Activated CD8-positive, alpha-beta memory T cell treated with anti-CD3 and anti-CD28 coated beads for 48 hours (primary cell): Measurements from ENCODE around the gene PPIP5K1.

Source experiments
- DNase-seq, 3 experiments: peaks; one replicate each; pipeline ENCODE4 v3.0.0-alpha.2; 2020; ENCODE audit warnings: low read depth in 2 of 3, low spot score in 2 of 3

Gene PPIP5K1

GRCh38 chr15:43492673-43493601 lies 97.1 kb downstream of the PPIP5K1 start, which contains the start of gene TP53BP1:
TP53BP1 (minus strand) TSS chr15:43493156; CDS start chr15:43493043, 113 bp downstream.
- peak; percentile 76 to 86 (median 84) for DNase-seq

- DNase-seq = no peak
Measured at GRCh38 chr15:43492266-43492665, 97.7 kb downstream of the PPIP5K1 start.

- DNase-seq = no peak
Measured at GRCh38 chr15:43489191-43489590, 100.8 kb downstream of the PPIP5K1 start.

- DNase-seq = no peak
Measured at GRCh38 chr15:43488790-43489189, 101.2 kb downstream of the PPIP5K1 start.

- no peak for DNase-seq
Measured at GRCh38 chr15:43487271-43487895, 102.6 kb downstream of the PPIP5K1 start.

GRCh38 chr15:43484455-43484854 lies 105.6 kb downstream of the PPIP5K1 start:
- DNase-seq = no peak
